Mesodermal cell (in vitro differentiated cells): ENCODE data around the gene ARHGAP19.

Source experiments
- H3K27ac ChIP-seq: 2 replicates; pipeline ENCODE4 v1.7.0; 2013; ENCODE audit warnings: mild to moderate bottlenecking, low read depth, low read length, moderate library complexity; ENCODE audit not compliant: severe bottlenecking
- H3K36me3 ChIP-seq: 2 replicates; pipeline ENCODE4 v1.7.1; 2013; ENCODE audit warnings: mild to moderate bottlenecking, low read length, moderate library complexity; ENCODE audit not compliant: control insufficient read depth, insufficient read depth
- H3K4me1 ChIP-seq: one replicate; pipeline ENCODE4 v1.7.1; 2013; ENCODE audit warnings: mild to moderate bottlenecking, low read length; ENCODE audit not compliant: insufficient read depth, control insufficient read depth, poor library complexity, severe bottlenecking
- H3K4me3 ChIP-seq: 2 replicates; pipeline ENCODE4 v1.7.0; 2013; ENCODE audit warnings: low read length, control low read depth, mild to moderate bottlenecking; ENCODE audit not compliant: insufficient read depth, poor library complexity, severe bottlenecking; ENCODE audit errors: extremely low read depth
- H3K9me3 ChIP-seq: 2 replicates; pipeline ENCODE4 v1.7.1; 2013; ENCODE audit warnings: mild to moderate bottlenecking, low read length, moderate library complexity; ENCODE audit not compliant: control insufficient read depth
- WGBS, 2 experiments: methylation state at CpG; one replicate each; pipeline ENCODE4 v1.1.5; 2013; ENCODE audit warnings: missing lambda C conversion rate in 2 of 2; ENCODE audit not compliant: insufficient coverage in 2 of 2; 5-methylcytosine and 5-hydroxymethylcytosine counted together

The ARHGAP19 gene

DNA sequence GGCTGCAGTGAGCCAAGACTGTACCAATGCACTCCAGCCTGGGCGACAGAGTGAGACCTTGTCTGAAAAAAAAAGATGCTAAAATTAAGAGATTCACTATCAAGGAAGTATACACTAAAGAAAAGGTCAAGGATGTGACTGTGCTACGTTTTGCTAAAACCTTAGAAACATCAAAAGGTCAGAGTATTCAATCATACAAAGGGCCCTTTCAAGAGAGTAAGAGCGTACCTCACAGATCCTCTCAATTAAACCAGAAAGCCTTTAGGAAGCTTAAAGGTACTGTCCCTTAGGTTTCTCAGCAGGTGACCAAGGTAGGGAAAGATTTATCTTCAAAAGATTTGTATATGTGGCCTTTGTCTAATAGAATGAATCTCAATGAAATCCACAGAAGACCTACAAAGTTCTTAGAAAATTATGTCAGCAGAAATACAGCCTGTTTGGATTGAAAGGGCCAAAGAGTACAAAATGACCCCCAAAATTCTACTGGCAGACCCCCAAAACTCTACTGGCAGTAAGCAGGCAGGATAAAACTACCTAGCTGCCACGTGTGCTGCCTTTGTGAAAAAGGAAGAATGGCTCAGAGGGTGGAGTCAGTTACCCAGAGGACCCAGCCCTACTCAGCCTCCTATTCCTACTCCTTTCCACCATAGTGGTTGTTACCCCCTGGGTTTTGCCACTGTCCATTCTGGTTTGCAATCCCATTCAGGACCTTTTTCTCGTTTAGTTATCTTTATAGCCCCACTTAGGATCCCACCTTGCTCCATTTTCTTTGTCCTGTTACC lies 36.7 kb downstream of the ARHGAP19 start:
- Histone ChIP-seq H3K4me1 (no peaks in the 10 kb centered on the region), H3K27ac (no peak overlapping the region), H3K9me3 (no peaks in the 10 kb centered on the region), H3K4me3 (no peak overlapping the region), H3K36me3 (peaks cover 52% of the 10 kb centered on the region)
- 76 to 86% methylated on average over 2 to 5 of the region's 5 CpGs for WGBS, 2 experiments

GRCh38 chr10:97254694-97255093 lies 37.7 kb downstream of the ARHGAP19 start:
- Histone ChIP-seq H3K9me3 (no peaks in the 10 kb centered on the region), H3K27ac (no peak overlapping the region), H3K36me3 (peaks cover 52% of the 10 kb centered on the region), H3K4me3 (no peak overlapping the region), H3K4me1 (no peaks in the 10 kb centered on the region)
- WGBS, 2 experiments: 100% methylated on average over 2 of the region's 3 CpGs

- Histone ChIP-seq H3K36me3 (peaks cover 33% of the 10 kb centered on the region), H3K27ac (no peak overlapping the region), H3K9me3 (no peaks in the 10 kb centered on the region), H3K4me3 (no peak overlapping the region), H3K4me1 (no peaks in the 10 kb centered on the region)
- 100% methylated on average over 1 of the region's 1 CpG for WGBS, 2 experiments
Measured at GRCh38 chr10:97250952-97251351, 41.5 kb downstream of the ARHGAP19 start.

- WGBS, 2 experiments: 84 to 96% methylated on average over 3 to 4 of the region's 5 CpGs
- Histone ChIP-seq H3K4me3 (no peak overlapping the region), H3K36me3 (peaks cover 51% of the 10 kb centered on the region), H3K4me1 (no peaks in the 10 kb centered on the region), H3K27ac (no peak overlapping the region), H3K9me3 (no peaks in the 10 kb centered on the region)
Measured at GRCh38 chr10:97243836-97244235, 48.6 kb downstream of the ARHGAP19 start.

- no peaks in the 10 kb centered on the region for H3K4me1 ChIP-seq
- peaks cover 39% of the 10 kb centered on the region for H3K36me3 ChIP-seq
- H3K27ac ChIP-seq: no peak overlapping the region
- H3K9me3 ChIP-seq: no peaks in the 10 kb centered on the region
- 92 to 100% methylated on average over 3 to 5 of the region's 5 CpGs for WGBS, 2 experiments
- H3K4me3 ChIP-seq: no peak overlapping the region
Measured at GRCh38 chr10:97238855-97239254, 53.6 kb downstream of the ARHGAP19 start.

DNA sequence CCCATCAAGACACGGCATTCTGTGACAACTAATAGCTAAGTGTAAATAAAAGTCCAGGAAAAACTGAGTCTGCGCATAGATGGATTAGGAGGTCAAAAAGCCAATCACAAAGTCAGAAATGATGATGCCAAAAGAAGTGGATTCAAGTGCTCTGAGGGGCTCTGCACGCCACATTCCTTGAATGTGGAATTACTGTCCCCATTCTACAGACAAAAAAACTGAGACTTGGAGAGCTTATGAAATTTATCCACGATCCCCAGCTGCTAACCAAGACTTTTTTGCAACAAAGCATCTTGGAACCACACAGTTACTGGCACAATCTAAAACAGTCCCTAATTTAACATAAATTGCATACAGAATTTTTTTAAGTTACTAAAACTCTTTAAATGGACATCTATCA lies 57.1 kb downstream of the ARHGAP19 start:
- no peak overlapping the region for H3K4me3 ChIP-seq
- H3K9me3 ChIP-seq: no peaks in the 10 kb centered on the region
- H3K27ac ChIP-seq: no peak overlapping the region
- peaks cover 32% of the 10 kb centered on the region for H3K36me3 ChIP-seq
- no peaks in the 10 kb centered on the region for H3K4me1 ChIP-seq
- 97% methylated on average over 3 of the region's 4 CpGs for WGBS, 2 experiments

DNA sequence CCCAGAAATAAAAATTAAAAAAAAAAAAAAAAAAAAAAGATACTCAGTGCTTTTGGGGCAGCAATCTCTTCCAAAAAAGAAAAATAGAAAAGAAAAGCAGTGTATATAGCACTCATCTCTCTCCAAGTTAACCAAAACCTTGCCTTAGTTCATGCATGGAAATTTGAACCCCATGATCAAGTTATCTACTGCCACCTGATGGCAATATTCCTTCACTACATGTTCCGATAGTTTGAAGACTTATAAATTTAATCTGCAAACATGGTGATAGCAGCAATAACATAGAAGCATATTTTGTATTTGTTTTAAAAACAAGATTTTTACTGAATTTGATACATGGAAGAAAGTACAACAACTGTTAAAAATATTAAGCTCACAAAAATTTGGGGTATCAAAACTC lies 58.0 kb downstream of the ARHGAP19 start:
- Histone ChIP-seq H3K9me3 (no peaks in the 10 kb centered on the region), H3K36me3 (peaks cover 36% of the 10 kb centered on the region), H3K27ac (no peak overlapping the region), H3K4me1 (no peaks in the 10 kb centered on the region), H3K4me3 (no peak overlapping the region)
- WGBS, 2 experiments: no CpG with 5 or more reads among the region's 1 CpG

GRCh38 chr10:97230146-97230545 lies 62.3 kb downstream of the ARHGAP19 start:
- WGBS, 2 experiments: no CpG with 5 or more reads among the region's 1 CpG
- peaks cover 57% of the 10 kb centered on the region for H3K36me3 ChIP-seq
- H3K9me3 ChIP-seq: no peaks in the 10 kb centered on the region
- H3K27ac ChIP-seq: no peak overlapping the region
- no peak overlapping the region for H3K4me3 ChIP-seq
- no peaks in the 10 kb centered on the region for H3K4me1 ChIP-seq

- Histone ChIP-seq H3K9me3 (no peaks in the 10 kb centered on the region), H3K36me3 (peaks cover 53% of the 10 kb centered on the region), H3K4me1 (no peaks in the 10 kb centered on the region), H3K4me3 (no peak overlapping the region), H3K27ac (no peak overlapping the region)
- 100% methylated on average over 1 of the region's 1 CpG; no CpG with 5 or more reads in 1 of the 2 experiments for WGBS, 2 experiments
Measured at GRCh38 chr10:97229322-97230015, 63.0 kb downstream of the ARHGAP19 start.

DNA sequence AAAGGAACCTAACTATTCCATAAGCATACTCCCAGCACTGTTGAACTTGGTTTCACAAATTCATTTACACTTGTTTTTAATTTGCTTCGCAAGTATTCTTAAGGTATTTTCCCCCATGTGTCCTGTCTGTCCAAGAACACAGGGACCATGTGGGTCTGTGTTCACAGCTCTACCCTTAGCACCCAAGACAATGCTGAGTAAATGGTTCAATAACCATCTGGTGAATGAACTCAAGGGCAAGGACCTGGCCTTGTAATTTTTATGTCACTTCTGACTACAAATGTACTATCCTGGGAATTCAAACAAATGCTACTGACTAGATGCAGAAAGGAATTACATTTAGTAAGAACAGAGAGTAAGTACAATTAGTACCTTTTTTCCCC lies 63.7 kb downstream of the ARHGAP19 start:
- H3K27ac ChIP-seq: no peak overlapping the region
- H3K9me3 ChIP-seq: no peaks in the 10 kb centered on the region
- 100% methylated on average over 1 of the region's 1 CpG for WGBS, 2 experiments
- H3K4me1 ChIP-seq: no peaks in the 10 kb centered on the region
- H3K4me3 ChIP-seq: no peak overlapping the region
- H3K36me3 ChIP-seq: peaks cover 50% of the 10 kb centered on the region
